ENCODE data around the gene POPDC3. TPM values are rescaled to one million over a fixed set of nuclear protein-coding genes. Genes with fewer than 3 reads are reported as not detected.

Gene POPDC3
- total RNA-seq (2013; cell fraction: nucleolus; rRNA removed), result not detected in 2 replicates
- total RNA-seq (2014; rRNA removed) (not detected in 2 replicates), total RNA-seq (2014; rRNA removed; fragmentation: Illumina TruSeq; extraction: Trizol) (not detected in 2 replicates), total RNA-seq (2021) (not detected in 2 replicates), polyA plus RNA-seq (2011; rRNA removed) (1.6 TPM in 2 replicates), polyA plus RNA-seq (2014; fragmentation: Illumina TruSeq; extraction: Trizol) (not detected in 2 replicates), polyA plus RNA-seq (2014; fragmentation: Nextera tagmentation; extraction: Ambion mirVana) (not detected), polyA plus RNA-seq (2014; rRNA removed) (not detected in 2 replicates), polyA plus RNA-seq (2016; fragmentation: Nextera tagmentation; extraction: Ambion mirVana) (not detected), polyA minus RNA-seq (2011; rRNA and poly(A)+ RNA removed) (0.66 and 0.98 TPM in 2 replicates), Bru-seq, nascent RNA (percentile 11 among the genes with signal in this experiment), BruChase-seq, experiment 1, labeled RNA remaining after a 6-hour chase (percentile 11 among the genes with signal in this experiment), BruChase-seq, experiment 2, labeled RNA remaining after a 2-hour chase (percentile 4 among the genes with signal in this experiment)
- not detected for polyA plus RNA-seq (2011; ENCODE audit: low read depth)
- 0.52 and 1.5 TPM in 2 replicates for polyA plus RNA-seq (2011; cell fraction: cytosol; rRNA removed)
- polyA plus RNA-seq (2011; cell fraction: nucleus; rRNA removed), result 0.73 and 0.96 TPM in 2 replicates
- polyA plus RNA-seq (2012), result 0.28 TPM in 1 of 2 replicates, not detected in the other
- polyA minus RNA-seq (2011; cell fraction: cytosol; rRNA and poly(A)+ RNA removed), result not detected in 2 replicates
- not detected in 2 replicates for polyA minus RNA-seq (2011; cell fraction: nucleus; rRNA and poly(A)+ RNA removed)
- long read RNA-seq, experiment 1, result 0 reads
- long read RNA-seq, experiment 2, partial matches to known transcripts, result 1 of 3 reads
- long read RNA-seq, experiment 2, other reads (novel, unspliced or antisense), result 0 of 3 reads

- ATAC-seq, result peak; percentile 45
- CTCF ChIA-PET, result no interaction called here
- RAD21 ChIA-PET (ENCODE audit: unreplicated experiment), result no interaction called here
- Histone ChIP-seq H3K9ac (ENCODE audit: control insufficient read depth, insufficient read depth, low read length) (no peak within 1 kb of the TSS), H3K4me2 (ENCODE audit: control insufficient read depth, insufficient read depth) (0 out of 2 replicates have a peak within 1 kb of the TSS, but pooled peaks have one; percentile 33), H3K4me3 (0 out of 2 replicates have a peak within 1 kb of the TSS, but pooled peaks have one; percentile 32), H3K36me3 (ENCODE audit: control insufficient read depth in 2 of 2, insufficient read depth in 2 of 2, low read length in 1 of 2) (no peaks in the 10 kb centered on the region), H3K27me3 (replicated peaks in 1 of 2; ENCODE audit: control insufficient read depth in 2 of 2, insufficient read depth in 2 of 2, low read length in 1 of 2) (peaks cover 5 to 11% of the 10 kb centered on the region in 2 experiments), H4K20me1 (ENCODE audit: control insufficient read depth, insufficient read depth) (no peaks in the 10 kb centered on the region), H3K79me2 (ENCODE audit: control insufficient read depth, insufficient read depth, low read length) (no peaks in the 10 kb centered on the region), H3K4me1 (ENCODE audit: control insufficient read depth, insufficient read depth, low read length) (no peaks in the 10 kb centered on the region), H2AFZ (ENCODE audit: control insufficient read depth, low read depth, low read length) (no peak within 1 kb of the TSS), H3K27ac (ENCODE audit: control insufficient read depth, insufficient read depth) (no peak within 1 kb of the TSS), H3K9me3 (replicated peaks; ENCODE audit: control insufficient read depth, insufficient read depth, low read length) (no peaks in the 10 kb centered on the region)
- in situ Hi-C loops (cut with MboI) (no loop called here), intact Hi-C loops (cut with micrococcal nuclease; ENCODE audit: unreplicated experiment) (no loop called here)
- WGBS (ENCODE audit: insufficient coverage, insufficient replicate concordance, low lambda C conversion rate, missing lambda C conversion rate), result 6% methylated on average over 76 of the region's 90 CpGs
- POLR2A ChIA-PET, result no interaction called here
- SMC1A ChIA-PET (ENCODE audit: uncharacterized antibody, unreplicated experiment), result no interaction called here
- TF ChIP-seq CHD2 (IDR thresholded peaks at IDR 0.05; ENCODE audit: borderline replicate concordance, low read depth, low read length), result no peak
- no peak for TF ChIP-seq MEF2A (IDR thresholded peaks at IDR 0.05; ENCODE audit: insufficient read depth, low read depth, low read length)
- TF ChIP-seq SUZ12 (IDR thresholded peaks at IDR 0.05; ENCODE audit: unreplicated experiment), result peak; percentile 16
- no peak for TF ChIP-seq JUND (IDR thresholded peaks at IDR 0.05; ENCODE audit: low read depth, low read length)
- BruUV-seq (replicated peaks), result no TSS peak
- FAIRE-seq, result no peak
- no peak for DNase-seq (ENCODE audit: low read depth, low spot score)
Observed at GRCh38 chr6:105179244-105180065, at the start of gene POPDC3. Gene POPDC3, minus strand, starts transcription at chr6:105180014. Its CDS starts 18,105 bp downstream, at chr6:105161909.

Data from GM12878 (cell line).